ENCODE data around the gene HIVEP3.

- TF ChIP-seq CTCF (IDR thresholded peaks at IDR 0.05) (no peak), POLR2A (IDR thresholded peaks at IDR 0.05) (no peak)
Observed at GRCh38 chr1:41780916-41781315, 137.8 kb downstream of the HIVEP3 start.
